Fibroblast of pulmonary artery (primary cell): ENCODE measurements around the gene SSBP2.
"Not testable (repeated sequence)": the region's sequence is repeated elsewhere in the genome, so short reads cannot be mapped to it uniquely, and the experiment has no call there.

ENCODE experiments used
- DNase-seq: peaks from one replicate; pipeline ENCODE4 v3.0.0-alpha.2; 2010; ENCODE audit warnings: low read depth
- H3K4me3 ChIP-seq: replicated peaks from 2 replicates; pipeline ENCODE4 v1.5.1; 2011; ENCODE audit warnings: low read depth, mild to moderate bottlenecking, control low read depth, low read length, moderate library complexity
- TF ChIP-seq, protein P1 (sequence below): IDR thresholded peaks from 2 replicates; pipeline ENCODE4 v1.5.1; 2011; ENCODE audit warnings: mild to moderate bottlenecking, control low read depth, low read length, inconsistent platforms; ENCODE audit errors: missing control alignments

Gene SSBP2

DNA sequence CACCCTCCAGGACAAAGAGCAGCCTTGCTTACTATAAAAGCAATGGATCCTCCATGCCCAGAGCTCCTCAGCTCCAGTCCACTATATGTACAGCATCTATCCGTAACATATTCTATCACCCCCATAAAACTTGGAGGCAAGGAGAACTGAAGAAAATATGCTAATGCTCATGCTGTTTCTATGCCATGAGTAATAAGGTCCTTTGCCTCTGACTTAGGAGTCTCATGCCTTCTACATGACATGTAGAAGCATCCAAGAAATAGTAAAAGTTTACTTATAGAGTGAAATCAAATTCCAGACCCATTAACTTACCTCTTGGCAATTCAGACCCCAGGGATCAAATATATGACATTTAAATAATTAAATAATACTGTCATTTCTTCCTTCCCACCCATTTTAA lies 33.7 kb downstream of the SSBP2 start:
- DNase-seq: no peak
- TF ChIP-seq, protein P1, sequence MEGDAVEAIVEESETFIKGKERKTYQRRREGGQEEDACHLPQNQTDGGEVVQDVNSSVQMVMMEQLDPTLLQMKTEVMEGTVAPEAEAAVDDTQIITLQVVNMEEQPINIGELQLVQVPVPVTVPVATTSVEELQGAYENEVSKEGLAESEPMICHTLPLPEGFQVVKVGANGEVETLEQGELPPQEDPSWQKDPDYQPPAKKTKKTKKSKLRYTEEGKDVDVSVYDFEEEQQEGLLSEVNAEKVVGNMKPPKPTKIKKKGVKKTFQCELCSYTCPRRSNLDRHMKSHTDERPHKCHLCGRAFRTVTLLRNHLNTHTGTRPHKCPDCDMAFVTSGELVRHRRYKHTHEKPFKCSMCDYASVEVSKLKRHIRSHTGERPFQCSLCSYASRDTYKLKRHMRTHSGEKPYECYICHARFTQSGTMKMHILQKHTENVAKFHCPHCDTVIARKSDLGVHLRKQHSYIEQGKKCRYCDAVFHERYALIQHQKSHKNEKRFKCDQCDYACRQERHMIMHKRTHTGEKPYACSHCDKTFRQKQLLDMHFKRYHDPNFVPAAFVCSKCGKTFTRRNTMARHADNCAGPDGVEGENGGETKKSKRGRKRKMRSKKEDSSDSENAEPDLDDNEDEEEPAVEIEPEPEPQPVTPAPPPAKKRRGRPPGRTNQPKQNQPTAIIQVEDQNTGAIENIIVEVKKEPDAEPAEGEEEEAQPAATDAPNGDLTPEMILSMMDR: no peak
- no peak overlapping the region for H3K4me3 ChIP-seq

DNA sequence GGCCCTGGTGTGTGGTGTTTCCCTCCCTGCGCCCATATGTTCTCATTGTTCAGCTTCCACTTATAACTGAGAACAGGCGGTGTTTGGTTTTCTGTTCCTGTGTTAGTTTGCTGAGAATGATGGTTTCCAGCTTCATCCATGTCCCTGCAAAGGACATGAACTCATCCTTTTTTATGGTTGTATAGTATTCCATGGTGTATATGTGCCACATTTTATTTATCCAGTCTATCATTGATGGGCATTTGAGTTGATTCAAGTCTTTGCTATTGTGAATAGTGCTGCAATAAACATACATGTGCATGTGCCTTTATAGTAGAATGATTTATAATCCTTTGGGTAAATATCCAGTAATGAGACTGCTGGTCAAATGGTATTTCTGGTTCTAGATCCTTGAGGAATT lies 36.8 kb downstream of the SSBP2 start:
- not testable (repeated sequence) for H3K4me3 ChIP-seq, DNase-seq

DNA sequence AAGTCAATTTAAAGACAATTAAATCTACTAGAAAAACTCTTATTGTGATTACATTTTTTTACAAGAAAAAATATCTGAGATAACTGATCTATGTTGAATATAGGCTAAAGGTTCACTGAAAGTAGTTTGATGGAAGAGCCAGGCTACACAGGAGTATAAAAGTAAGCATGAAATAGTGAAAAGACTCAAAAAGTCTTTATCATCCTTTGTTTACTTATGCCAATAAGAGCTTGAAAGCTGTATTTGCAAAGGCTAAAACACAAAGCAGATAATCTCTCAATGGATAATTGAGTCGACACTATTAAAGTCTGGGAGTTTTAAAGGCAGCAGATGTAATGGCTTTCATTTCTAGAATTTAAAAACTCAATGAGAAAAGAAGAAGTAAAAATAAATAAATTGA lies 42.0 kb downstream of the SSBP2 start:
- no peak overlapping the region for H3K4me3 ChIP-seq
- DNase-seq: no peak
- TF ChIP-seq, protein P1: no peak

DNA sequence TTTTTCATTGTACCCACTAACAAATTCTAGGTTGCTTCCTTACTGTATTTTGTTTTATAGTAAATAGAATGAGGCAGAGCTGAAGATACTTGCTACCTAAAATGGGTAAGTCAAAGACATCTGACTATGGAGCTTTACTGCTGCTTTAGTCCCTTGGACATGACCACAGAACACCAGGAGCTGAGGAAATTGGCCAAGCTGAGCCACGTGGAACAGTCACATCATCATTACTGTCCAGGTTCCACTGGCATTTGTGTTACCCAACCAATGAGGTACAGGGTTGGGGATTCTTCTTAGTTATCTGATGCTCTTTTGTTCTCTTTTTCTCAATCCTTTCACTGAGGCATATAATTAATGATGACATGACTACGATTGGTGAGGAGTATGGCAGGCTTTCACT lies 47.1 kb downstream of the SSBP2 start:
- no peak for DNase-seq
- TF ChIP-seq, protein P1: no peak
- H3K4me3 ChIP-seq: no peak overlapping the region

DNA sequence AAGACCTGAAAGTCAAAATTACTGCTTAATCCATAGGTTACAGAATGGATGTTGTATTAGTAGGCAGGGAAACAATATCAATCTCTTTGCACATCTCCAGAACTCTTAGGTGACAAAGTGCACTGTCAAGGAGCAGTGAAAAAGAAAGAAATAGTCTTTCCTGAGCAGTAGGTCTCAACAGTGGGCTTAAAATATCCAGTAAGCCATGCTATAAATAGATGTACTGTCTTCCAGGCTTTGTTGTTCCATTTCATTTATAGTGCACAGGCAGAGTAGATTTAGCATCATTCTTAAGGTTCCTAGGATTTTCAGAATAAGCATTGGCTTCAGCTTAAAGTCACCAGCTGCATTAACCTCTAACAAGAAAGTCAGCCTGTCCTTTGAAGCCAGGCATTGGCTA lies 50.7 kb downstream of the SSBP2 start:
- no peak overlapping the region for H3K4me3 ChIP-seq
- DNase-seq: no peak
- TF ChIP-seq, protein P1: no peak

DNA sequence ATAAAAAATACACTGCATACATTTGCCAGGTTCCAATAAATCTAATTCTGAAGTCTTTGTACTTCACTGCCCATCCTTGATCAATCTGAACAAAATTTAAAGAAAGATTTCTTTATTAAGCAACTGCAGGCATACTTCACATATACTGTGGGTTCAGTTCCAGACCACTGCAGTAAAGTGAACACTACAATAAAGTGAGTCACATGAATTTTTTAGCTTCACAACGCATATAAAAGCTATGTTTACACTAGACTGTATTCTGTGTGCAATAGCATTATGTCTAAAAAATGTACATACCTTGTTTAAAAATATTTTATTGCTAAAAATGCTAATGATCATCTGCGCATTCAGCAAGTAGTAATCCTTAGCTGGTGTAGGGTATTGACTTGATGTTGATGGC lies 52.1 kb downstream of the SSBP2 start:
- H3K4me3 ChIP-seq: no peak overlapping the region
- TF ChIP-seq, protein P1: no peak
- DNase-seq: no peak

DNA sequence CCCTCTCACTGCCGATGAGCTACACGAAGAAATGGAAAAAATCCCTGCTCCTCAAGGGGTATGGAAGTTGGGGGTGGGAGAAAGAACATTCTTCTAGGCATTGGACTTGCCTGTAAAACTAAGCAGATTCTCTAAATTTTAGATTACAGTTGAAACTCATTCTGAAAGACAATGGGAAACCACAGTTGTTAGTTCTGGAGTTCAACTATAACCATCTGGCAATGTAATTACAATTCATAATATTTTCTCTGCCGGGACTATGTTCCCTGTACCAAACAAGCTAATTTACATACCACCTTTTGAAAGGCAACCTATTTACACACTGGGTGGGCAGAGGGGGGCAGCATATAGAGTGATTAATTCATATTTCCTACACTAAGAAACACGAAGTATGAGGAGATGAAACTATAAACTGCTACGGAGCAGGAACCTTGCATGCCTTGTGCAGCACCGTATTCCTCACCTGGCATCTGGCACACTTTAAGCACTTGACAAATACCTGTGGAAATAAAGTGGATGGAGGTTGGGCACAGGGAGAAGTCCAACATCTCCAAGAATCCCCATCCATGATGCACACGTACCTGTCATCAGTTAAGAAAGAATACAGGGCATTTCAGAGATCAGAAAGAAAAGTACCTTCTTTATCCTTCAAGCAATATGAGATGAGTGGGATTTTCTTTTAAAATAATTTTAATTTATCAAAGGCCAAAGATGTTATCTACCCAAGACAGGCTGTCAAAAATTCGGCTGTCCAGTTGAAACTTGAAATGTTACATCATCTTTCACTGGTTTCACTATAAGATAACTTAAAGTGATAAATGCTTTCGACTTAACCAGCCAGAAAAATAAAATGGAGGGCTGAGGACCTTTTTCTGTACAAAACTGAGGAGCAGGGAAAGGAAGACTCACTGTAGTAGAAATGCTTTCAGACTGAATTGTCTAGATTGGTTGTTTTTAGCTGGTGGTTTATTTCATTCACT lies 54.2 kb downstream of the SSBP2 start:
- no peak for DNase-seq
- TF ChIP-seq, protein P1: no peak
- H3K4me3 ChIP-seq: no peak overlapping the region
